A673 (cell line): ENCODE measurements around the gene ARHGAP4. TPM values are rescaled to one million over a fixed set of nuclear protein-coding genes. Genes with fewer than 3 reads are reported as not detected.
A peak's percentile ranks its signal among the peaks of the same experiment; 100 is the strongest.

Experiments used
- BruUV-seq: library from RNA; stranded (reverse); fragments of 400-500 nt; replicated peaks from 2 replicates; lab custom pipeline; 2021; lab: Mats Ljungman, UMichigan
- CTCF ChIA-PET: fragments of 300-600 bp; sonication (Branson Sonifier 250); formaldehyde crosslinking; loops from one replicate; lab custom pipeline; 2022; ENCODE audit warnings: antibody characterized with exemption; lab: Charles Lee
- POLR2A ChIA-PET: fragments of 300-600 bp; sonication (Branson Sonifier 250); formaldehyde crosslinking; loops from one replicate; lab custom pipeline; 2022; ENCODE audit warnings: antibody characterized with exemption; ENCODE audit not compliant: low non-redundant PET; lab: Charles Lee
- DNase-seq: peaks from one replicate; pipeline ENCODE4 v3.0.0-alpha.2; 2015; ENCODE audit warnings: low spot score
- H3K27ac ChIP-seq: fragments of 200-600 bp; sonication (generic); 2 replicates; pipeline ENCODE4 v1.5.1; 2016; ENCODE audit warnings: mixed run types, low read depth, mild to moderate bottlenecking, mixed read lengths, antibody characterized with exemption, low read length; ENCODE audit not compliant: poor library complexity, severe bottlenecking
- H3K27me3 ChIP-seq: fragments of 200-600 bp; sonication (generic); replicated peaks from 2 replicates; pipeline ENCODE4 v1.6.1; 2017; ENCODE audit warnings: mixed run types, low read depth, mild to moderate bottlenecking, mixed read lengths, antibody characterized with exemption, low read length; ENCODE audit not compliant: insufficient read depth, poor library complexity
- H3K36me3 ChIP-seq: fragments of 200-600 bp; sonication (generic); 2 replicates; pipeline ENCODE4 v1.6.1; 2016; ENCODE audit warnings: mixed run types, mild to moderate bottlenecking, mixed read lengths, antibody characterized with exemption, low read length; ENCODE audit not compliant: insufficient read depth, poor library complexity, severe bottlenecking
- H3K4me1 ChIP-seq: fragments of 200-600 bp; sonication (generic); 2 replicates; pipeline ENCODE4 v1.6.1; 2017; ENCODE audit warnings: mixed run types, mild to moderate bottlenecking, mixed read lengths, antibody characterized with exemption, low read length; ENCODE audit not compliant: insufficient read depth, poor library complexity, severe bottlenecking
- H3K4me3 ChIP-seq: fragments of 200-600 bp; sonication (generic); 2 replicates; pipeline ENCODE4 v1.5.1; 2016; ENCODE audit warnings: low read depth, mixed run types, mild to moderate bottlenecking, mixed read lengths, low read length; ENCODE audit not compliant: poor library complexity, severe bottlenecking
- H3K9me3 ChIP-seq: fragments of 200-600 bp; sonication (generic); 2 replicates; pipeline ENCODE4 v1.6.1; 2016; ENCODE audit warnings: mixed run types, low read depth, mild to moderate bottlenecking, mixed read lengths, antibody characterized with exemption, low read length; ENCODE audit not compliant: poor library complexity, severe bottlenecking
- CTCF ChIP-seq: fragments of 300-800, 200-600 bp; sonication (generic); conservative IDR thresholded peaks from 2 replicates; pipeline ENCODE4 v1.5.1; 2017; ENCODE audit warnings: low read depth, mild to moderate bottlenecking, antibody characterized with exemption, low read length, moderate library complexity, mixed read lengths
- EZH2 ChIP-seq: fragments of 200-600 bp; sonication (generic); IDR thresholded peaks from 2 replicates; pipeline ENCODE4 v1.6.1; 2017; ENCODE audit warnings: borderline replicate concordance, low read depth, mild to moderate bottlenecking, mixed read lengths, antibody characterized with exemption, low read length; ENCODE audit not compliant: poor library complexity, severe bottlenecking
- intact Hi-C: fragments of 100-400 bp; cut with micrococcal nuclease; formaldehyde crosslinking; loops from one replicate; pipeline ENCODE4 v1.10.0; 2022; ENCODE audit not compliant: unreplicated experiment
- total RNA-seq: library from RNA; stranded (reverse); gene quantifications from 2 replicates; pipeline ENCODE4 v1.2.3, GENCODE V29; 2021

ARHGAP4 gene
- total RNA-seq, 1 experiment from 2014 or later = 43.0 TPM

- BruUV-seq = no TSS peak
- Histone ChIP-seq H3K4me3 (no peak overlapping the region), H3K27me3 (no peaks in the 10 kb centered on the region), H3K36me3 (no peaks in the 10 kb centered on the region), H3K9me3 (no peaks in the 10 kb centered on the region), H3K27ac (peak overlapping the region; percentile 44), H3K4me1 (peaks cover 17% of the 10 kb centered on the region)
- TF ChIP-seq EZH2 (no peak), CTCF (no peak)
- ChIA-PET CTCF (no interaction called here), POLR2A (no interaction called here)
- intact Hi-C loops = no loop called here
- DNase-seq = no peak
Measured at GRCh38 chrX:153929576-153929975, 3.5 kb upstream of the ARHGAP4 start.

- peaks cover 20% of the 10 kb centered on the region for H3K4me1 ChIP-seq
- POLR2A ChIA-PET = interaction anchor here (0.5 to 0.6 kb wide), 2 partner anchors 170 to 442 kb away, joined by 3 to 13 read pairs; no protein-coding TSS in a partner anchor
- peak; percentile 29 for DNase-seq
- BruUV-seq = no TSS peak
- intact Hi-C loops = loop anchor here (1.0 kb wide), 1 partner anchor 42 kb away; the partner anchor contains the start of gene HCFC1
- H3K4me3 ChIP-seq = peak overlapping the region; percentile 27
- H3K9me3 ChIP-seq = no peaks in the 10 kb centered on the region
- H3K36me3 ChIP-seq = no peaks in the 10 kb centered on the region
- H3K27me3 ChIP-seq = no peaks in the 10 kb centered on the region
- CTCF ChIA-PET = interaction anchor here (1.5 kb wide), 1 partner anchor 18 kb away, joined by 8 read pairs; no protein-coding TSS in a partner anchor
- TF ChIP-seq CTCF = no peak
- TF ChIP-seq EZH2 = no peak
- peak overlapping the region; percentile 44 for H3K27ac ChIP-seq
Measured at GRCh38 chrX:153928846-153929245, 2.8 kb upstream of the ARHGAP4 start.

GRCh38 chrX:153927922-153928760 is 2.1 kb upstream of the ARHGAP4 start:
- no TSS peak for BruUV-seq
- TF ChIP-seq EZH2 (no peak), CTCF (no peak)
- ChIA-PET CTCF (interaction anchor here (1.0 to 1.5 kb wide), 2 partner anchors 19 to 446 kb away, joined by 3 to 8 read pairs; no protein-coding TSS in a partner anchor), POLR2A (interaction anchor here (0.5 kb wide), 1 partner anchor 171 kb away, joined by 3 read pairs; no protein-coding TSS in a partner anchor)
- Histone ChIP-seq H3K4me3 (peak overlapping the region; percentile 58), H3K4me1 (peaks cover 20% of the 10 kb centered on the region), H3K27ac (peak overlapping the region; percentile 94), H3K27me3 (no peaks in the 10 kb centered on the region), H3K9me3 (no peaks in the 10 kb centered on the region), H3K36me3 (no peaks in the 10 kb centered on the region)
- peak; percentile 99 for DNase-seq
- intact Hi-C loops = loop anchor here (1.0 kb wide), 1 partner anchor 43 kb away; the partner anchor contains the start of gene HCFC1
